GM18909 (cell line): Measurements from ENCODE around the gene DCLK2.

Source experiments
- ATAC-seq: cut with Tn5 transposase; IDR thresholded peaks from one replicate; pipeline ENCODE4 v1.9.1; 2021; ENCODE audit warnings: mild to moderate bottlenecking; ENCODE audit not compliant: unreplicated experiment, poor library complexity

Gene DCLK2

DNA sequence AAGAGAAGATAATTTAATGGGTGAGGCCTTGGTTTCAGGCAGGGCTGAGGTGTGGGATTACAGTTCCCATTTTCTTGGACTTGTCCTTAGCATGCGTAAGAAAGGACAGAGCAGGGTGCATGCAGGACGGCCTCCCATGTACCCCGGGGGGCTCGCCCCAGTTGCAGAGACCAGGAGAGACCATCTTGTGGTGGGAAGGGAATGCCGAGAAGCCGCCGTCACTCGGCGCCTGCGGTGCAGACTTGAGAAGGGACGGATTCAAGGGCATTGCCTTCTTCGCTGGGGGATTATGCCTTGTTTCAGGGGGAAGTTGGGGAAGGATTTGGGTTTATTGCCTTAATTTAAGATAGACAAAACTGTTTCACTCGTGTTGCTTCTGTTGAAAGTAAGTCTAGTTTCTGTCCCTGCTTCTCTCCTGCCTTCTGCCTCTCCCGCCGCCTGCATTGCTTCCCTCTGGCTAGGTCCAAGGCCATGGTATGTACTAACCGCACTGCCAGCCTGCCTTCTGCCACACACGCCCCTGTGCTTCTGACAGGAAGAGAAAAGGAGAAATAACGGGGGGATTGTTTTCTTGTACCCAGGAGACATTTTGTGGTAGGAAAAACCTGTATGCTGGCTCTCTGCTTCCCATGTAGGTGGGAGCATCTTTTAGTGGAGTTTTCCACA is 175.9 kb downstream of the DCLK2 start:
- ATAC-seq, result no peak

GRCh38 chr4:150255610-150256224 is 177.5 kb downstream of the DCLK2 start:
- ATAC-seq, result no peak

DNA sequence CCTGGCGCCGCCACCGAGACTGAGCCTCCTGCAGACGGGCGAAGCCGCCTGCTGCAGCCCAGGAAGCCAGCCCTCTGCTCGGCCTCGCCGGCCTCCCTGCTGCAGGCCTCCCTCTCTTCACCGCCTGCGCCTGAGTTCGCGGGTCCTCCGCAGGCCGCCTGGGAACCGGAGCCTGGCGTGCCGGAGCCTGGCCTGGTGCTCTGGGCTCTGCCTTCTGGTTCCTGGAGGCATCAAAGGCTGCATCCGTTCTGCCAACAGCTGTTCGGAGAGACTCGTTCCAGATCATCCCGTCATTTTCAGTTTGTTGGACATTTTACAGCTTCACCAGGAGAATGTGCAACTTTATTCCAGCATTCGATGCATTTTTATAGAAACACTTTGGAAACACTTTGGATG is 178.0 kb downstream of the DCLK2 start:
- no peak for ATAC-seq

DNA sequence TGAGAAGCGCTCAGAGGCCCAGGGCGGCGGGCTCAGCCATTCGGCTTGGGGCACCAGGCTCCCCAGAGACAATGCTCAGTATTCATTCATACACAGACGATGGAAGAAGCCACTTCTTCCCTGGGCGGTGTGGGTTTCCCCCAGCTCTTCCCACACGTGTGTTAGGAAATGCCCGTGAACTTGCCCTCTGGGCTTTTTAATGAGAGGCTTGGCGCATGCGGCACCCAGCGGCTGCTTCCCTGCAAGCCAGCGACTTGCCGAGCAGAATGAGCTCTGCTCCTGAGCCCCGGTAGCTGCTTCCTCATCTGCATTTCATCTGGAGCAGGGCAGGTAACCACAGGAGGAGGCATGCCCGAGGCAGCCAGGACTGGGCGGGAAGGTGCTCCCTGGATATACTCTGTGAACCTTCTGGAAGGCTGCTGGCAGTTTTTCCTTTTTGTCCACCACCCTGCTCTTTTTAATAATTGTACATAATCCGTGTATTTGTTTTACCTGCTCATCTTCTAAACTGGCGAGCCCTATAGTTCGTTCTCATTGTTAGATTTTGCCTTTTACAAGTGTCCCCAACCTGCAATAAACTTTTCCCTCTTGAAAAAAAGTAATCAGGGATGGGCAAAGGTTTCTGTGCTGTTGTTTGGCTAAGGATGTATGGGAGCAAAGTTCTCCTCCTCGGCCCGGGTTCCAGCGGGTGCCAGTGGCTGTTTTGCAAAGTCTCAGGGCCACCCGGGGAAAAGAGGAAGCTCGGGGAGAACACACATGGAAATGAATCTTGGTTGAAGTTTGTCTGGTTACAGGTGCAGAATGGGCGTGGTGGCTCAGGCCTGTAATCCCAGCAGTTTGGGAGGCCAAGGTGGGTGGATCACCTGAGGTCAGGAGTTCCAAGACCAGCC is 178.8 kb downstream of the DCLK2 start:
- ATAC-seq, result no peak

DNA sequence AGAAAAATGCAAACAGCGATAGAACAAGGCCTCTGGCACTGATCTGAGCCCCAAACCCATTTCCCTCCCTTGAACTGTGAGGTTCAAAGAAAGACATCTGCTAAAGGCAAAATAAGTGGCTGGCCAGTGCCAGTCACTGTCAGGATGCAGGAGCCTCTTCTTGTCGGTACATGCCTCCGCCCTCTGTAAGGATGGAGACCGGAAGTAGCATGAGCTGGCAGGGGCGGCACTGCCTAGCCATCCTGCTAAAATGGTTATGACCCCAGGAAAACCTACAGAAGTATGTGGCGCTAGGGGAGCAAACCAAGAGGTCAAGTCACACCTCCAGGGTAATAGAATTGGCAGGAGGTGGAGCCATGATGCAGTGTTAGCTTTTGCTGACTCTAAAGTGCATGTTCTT is 180.3 kb downstream of the DCLK2 start:
- ATAC-seq, result no peak

DNA sequence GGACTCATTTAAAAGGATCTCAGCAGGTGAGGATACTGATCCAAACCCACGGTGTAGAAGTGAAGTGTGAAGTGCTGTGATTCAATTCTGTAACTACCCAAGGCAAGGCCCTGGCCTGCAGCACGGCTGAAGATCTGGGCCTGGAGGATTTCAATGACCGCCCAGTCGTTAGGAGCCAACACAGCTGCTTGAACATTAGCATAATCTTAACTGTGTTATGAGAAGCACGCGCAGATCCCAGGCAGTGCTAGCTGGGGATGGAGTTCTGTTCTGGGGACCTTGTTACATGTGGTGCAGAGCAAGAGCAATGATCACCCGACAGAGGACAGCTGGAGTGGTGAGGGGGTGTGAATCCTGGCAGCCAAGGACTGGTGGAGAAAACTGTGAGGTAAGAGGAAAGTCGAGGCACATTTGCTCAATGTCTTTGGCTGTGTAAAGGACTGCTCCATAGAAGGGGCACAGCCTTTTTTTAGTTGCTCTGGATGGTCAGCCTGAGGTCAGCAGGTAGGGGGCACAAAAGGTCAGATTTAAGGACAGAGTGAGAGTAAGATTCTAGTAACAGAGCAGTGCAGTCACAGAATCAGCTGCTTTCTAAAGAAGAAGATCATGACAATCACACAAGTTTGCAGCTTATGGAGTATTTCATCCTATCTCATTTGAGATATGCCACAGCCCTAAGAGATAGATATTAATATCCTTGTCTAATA is 181.8 kb downstream of the DCLK2 start:
- ATAC-seq, result no peak

GRCh38 chr4:150261571-150261970 is 183.3 kb downstream of the DCLK2 start:
- ATAC-seq, result no peak

DNA sequence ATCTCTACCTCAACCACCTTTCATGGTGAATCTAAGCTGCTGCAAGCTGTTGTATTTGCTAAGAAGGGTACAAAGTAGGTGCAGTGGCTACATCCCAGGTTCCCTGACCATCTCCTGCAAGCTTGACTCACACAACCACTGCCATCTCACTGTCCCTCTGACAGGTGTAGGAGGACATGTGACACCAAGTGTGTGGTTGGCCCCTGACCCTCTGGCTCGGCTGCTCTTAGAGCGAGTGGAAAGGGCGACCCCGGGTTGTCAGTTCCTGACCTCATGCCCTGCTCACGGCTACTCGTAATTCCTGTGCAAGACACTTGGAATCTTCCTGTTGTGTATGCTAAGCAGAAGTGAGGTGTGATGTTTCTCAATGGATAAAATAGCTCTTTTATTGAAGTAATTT is 184.4 kb downstream of the DCLK2 start:
- ATAC-seq, result no peak

GRCh38 chr4:150264595-150265161 is 186.4 kb downstream of the DCLK2 start:
- no peak for ATAC-seq

- ATAC-seq, result no peak
Observed at GRCh38 chr4:150265806-150266205, 187.6 kb downstream of the DCLK2 start.

GRCh38 chr4:150268444-150268843 is 190.2 kb downstream of the DCLK2 start:
- ATAC-seq, result no peak

DNA sequence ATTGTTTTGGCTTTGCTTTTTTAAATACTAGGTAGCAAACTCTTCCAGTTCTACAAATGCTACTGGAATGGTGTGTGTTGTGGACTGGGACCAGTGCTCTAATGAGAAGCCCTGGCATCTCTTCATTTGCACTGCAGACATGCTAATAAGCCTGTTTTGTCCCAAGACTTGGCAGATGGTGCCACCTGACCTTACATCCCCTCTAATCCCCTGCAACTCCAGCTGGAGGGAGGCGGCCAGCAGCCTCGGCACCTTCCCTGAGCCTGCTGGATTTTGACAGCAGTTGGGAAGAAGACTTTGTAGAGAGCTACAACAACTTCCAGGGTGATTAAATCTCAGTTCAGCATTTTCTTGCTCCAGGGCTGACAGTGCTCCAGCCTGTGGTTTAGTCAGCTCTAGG is 200.0 kb downstream of the DCLK2 start:
- no peak for ATAC-seq

- ATAC-seq, result no peak
Observed at GRCh38 chr4:150280081-150280895, 202.0 kb downstream of the DCLK2 start.

GRCh38 chr4:150280975-150281374 is 202.7 kb downstream of the DCLK2 start:
- ATAC-seq, result no peak

GRCh38 chr4:150283689-150284088 is 205.4 kb downstream of the DCLK2 start:
- no peak for ATAC-seq

DNA sequence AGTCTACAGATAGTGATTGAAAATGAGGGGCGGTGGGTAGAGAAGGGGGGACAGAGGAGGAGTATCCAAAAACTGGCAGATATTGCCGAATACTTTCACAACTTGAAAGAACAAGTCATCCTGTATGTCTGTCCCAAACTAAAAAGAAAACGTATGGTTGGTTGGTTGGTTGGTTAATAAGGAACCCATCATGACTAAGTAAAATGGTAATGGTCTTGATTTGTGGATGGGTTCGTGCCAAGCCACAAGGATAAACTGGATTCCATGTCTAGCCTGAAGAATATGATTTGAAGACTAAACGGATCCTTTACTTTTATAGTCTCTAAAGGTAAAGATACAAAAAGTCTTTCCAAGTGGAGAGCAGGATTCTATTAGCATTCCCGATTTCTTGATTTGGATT is 208.4 kb downstream of the DCLK2 start:
- no peak for ATAC-seq

GRCh38 chr4:150289198-150289597 is 211.0 kb downstream of the DCLK2 start:
- ATAC-seq, result no peak

- ATAC-seq, result no peak
Observed at GRCh38 chr4:150289881-150290280, 211.6 kb downstream of the DCLK2 start.

DNA sequence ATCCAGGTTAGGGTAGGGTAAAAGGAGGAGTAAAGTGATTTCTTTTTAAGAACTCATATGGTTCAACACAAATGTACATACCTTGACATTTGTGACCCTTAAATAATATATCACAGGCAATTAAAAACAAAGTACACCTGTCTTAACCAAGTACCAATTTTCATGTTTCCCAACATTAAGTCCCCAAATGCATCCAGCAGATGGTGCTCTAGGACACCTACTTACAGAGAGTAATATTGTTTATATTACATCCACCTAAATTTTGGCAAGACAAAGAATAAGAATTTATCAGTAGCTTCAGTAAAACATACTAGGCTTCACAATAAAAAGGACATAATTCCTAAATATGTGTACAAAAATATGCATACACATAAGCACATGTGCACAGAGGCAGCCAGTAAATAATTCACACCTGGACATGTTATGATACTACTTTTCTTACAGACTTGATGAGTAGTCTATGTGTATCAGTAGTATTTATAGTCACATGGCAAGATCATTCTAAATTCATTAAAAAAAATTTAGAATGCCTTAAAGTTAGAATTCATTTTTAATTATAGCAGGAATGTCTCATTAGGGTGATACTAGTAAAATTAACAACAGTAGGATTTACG is 219.7 kb downstream of the DCLK2 start:
- peak; percentile 53 for ATAC-seq
